Measurements from ENCODE around the gene TUBGCP6.
A peak's percentile ranks its signal among the peaks of the same experiment; 100 is the strongest.
"Not testable (repeated sequence)": the region's sequence is repeated elsewhere in the genome, so short reads cannot be mapped to it uniquely, and the experiment has no call there.

The TUBGCP6 gene

DNA sequence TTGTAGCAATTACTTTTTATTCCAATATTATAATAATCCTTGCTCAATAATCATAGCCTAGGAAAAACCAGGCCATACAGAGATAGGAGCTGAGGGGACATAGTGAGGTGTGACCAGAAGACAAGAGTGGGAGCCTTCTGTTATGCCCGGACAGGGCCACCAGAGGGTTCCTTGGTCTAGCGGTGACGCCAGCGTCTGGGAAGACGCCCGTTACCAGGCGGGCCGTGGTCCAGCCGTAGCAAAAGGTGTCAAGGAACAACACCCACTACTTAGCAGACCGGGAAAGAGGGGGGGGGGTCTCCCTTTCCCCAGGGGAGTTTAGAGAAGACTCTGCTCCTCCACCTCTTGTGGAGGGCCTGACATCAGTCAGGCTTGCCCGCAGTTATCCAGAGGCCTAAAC is 28.5 kb upstream of the TUBGCP6 start:
- H3K4me1 Mint-ChIP-seq, result peaks cover 25% of the 10 kb centered on the region
- peaks cover 28% of the 10 kb centered on the region for H3K36me3 Mint-ChIP-seq (ENCODE audit: low read depth)
- H3K27me3 Mint-ChIP-seq (ENCODE audit: low read depth, poor library complexity), result peaks cover 28% of the 10 kb centered on the region
- not testable (repeated sequence) for H3K4me3 Mint-ChIP-seq, H3K27ac Mint-ChIP-seq, H3K9me3 Mint-ChIP-seq, DNase-seq
- peak; percentile 20 for TF ChIP-seq CTCF (IDR thresholded peaks at IDR 0.05)

DNA sequence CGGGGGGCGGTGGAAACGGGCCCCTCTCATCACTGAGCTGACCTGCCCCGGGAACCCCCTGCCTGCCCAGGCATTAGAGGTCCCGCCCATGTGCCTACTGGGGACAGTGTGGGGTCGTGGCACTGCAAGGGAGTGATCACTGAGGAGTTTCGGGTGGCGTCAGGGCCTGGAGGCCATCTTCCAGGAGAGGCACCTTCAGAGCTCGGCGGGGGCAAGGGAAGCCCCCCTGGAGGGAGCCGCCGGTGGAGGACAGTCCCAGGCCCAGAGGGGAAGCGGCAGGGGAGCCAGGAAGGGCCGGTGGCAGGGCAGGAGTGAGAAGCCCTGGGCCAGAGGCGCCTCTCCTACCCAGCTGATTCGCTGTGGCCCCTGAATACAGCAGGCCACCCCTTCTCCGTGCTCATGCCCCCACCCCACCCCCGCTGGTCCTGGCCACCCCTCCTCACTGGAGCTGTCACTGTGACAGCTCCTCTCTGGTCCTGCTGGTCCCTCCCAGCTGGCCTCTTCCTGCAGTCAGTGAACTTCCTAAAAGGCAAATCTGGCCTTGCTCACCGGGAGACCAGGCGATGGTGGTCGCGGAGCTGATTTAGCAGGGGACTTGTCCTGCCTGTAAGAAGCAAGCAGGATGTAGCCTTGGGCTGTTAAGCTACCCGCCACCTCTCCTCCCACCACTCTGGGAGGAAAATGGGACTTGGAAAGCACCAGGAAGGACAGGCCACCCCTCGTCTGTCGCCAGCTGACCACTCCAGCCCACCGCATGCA is 27.4 kb upstream of the TUBGCP6 start:
- TF ChIP-seq CTCF (IDR thresholded peaks at IDR 0.05), result no peak
- peaks cover 21% of the 10 kb centered on the region for H3K36me3 Mint-ChIP-seq (ENCODE audit: low read depth)
- peaks cover 25% of the 10 kb centered on the region for H3K4me1 Mint-ChIP-seq
- no peak overlapping the region for H3K4me3 Mint-ChIP-seq
- no peak for DNase-seq
- H3K27ac Mint-ChIP-seq, result no peak overlapping the region
- no peaks in the 10 kb centered on the region for H3K9me3 Mint-ChIP-seq
- peaks cover 37% of the 10 kb centered on the region for H3K27me3 Mint-ChIP-seq (ENCODE audit: low read depth, poor library complexity)

- Mint-ChIP-seq H3K9me3 (no peaks in the 10 kb centered on the region), H3K36me3 (ENCODE audit: low read depth) (peaks cover 14% of the 10 kb centered on the region), H3K27me3 (ENCODE audit: low read depth, poor library complexity) (peaks cover 37% of the 10 kb centered on the region), H3K27ac (no peak overlapping the region), H3K4me1 (peaks cover 25% of the 10 kb centered on the region), H3K4me3 (no peak overlapping the region)
- no peak for TF ChIP-seq CTCF (IDR thresholded peaks at IDR 0.05)
- DNase-seq, result peak; percentile 88
These were observed 26.7 kb upstream of the TUBGCP6 start for GRCh38 chr22:50271519-50271970.

GRCh38 chr22:50270666-50271394 is 26.0 kb upstream of the TUBGCP6 start:
- TF ChIP-seq CTCF (IDR thresholded peaks at IDR 0.05), result no peak
- H3K36me3 Mint-ChIP-seq (ENCODE audit: low read depth), result peaks cover 12% of the 10 kb centered on the region
- DNase-seq, result peak; percentile 94
- peaks cover 25% of the 10 kb centered on the region for H3K4me1 Mint-ChIP-seq
- peaks cover 44% of the 10 kb centered on the region for H3K27me3 Mint-ChIP-seq (ENCODE audit: low read depth, poor library complexity)
- H3K27ac Mint-ChIP-seq, result no peak overlapping the region
- no peaks in the 10 kb centered on the region for H3K9me3 Mint-ChIP-seq
- peak overlapping the region; percentile 56 for H3K4me3 Mint-ChIP-seq

GRCh38 chr22:50269970-50270665 is 25.3 kb upstream of the TUBGCP6 start, which contains the start of gene MAPK11:
Gene MAPK11, minus strand, starts transcription at chr22:50270380. Its CDS starts 88 bp downstream, at chr22:50270292.
- Mint-ChIP-seq H3K27me3 (ENCODE audit: low read depth, poor library complexity) (peaks cover 44% of the 10 kb centered on the region), H3K4me1 (peaks cover 26% of the 10 kb centered on the region), H3K27ac (no peak within 1 kb of the TSS), H3K9me3 (no peaks in the 10 kb centered on the region), H3K4me3 (peak within 1 kb of the TSS; percentile 60), H3K36me3 (ENCODE audit: low read depth) (peaks cover 8% of the 10 kb centered on the region)
- peak; percentile 61 for DNase-seq
- TF ChIP-seq CTCF (IDR thresholded peaks at IDR 0.05), result no peak

Data from nephron progenitor cell (in vitro differentiated cells).